ENCODE results near the gene MYO1G.

- TF ChIP-seq POLR2A (IDR thresholded peaks at IDR 0.05; ENCODE audit: low read length) (no peak), EP300 (IDR thresholded peaks at IDR 0.05) (no peak), ELK1 (IDR thresholded peaks at IDR 0.05; ENCODE audit: low read depth, low read length) (no peak), RFX5 (IDR thresholded peaks at IDR 0.05) (no peak), BHLHE40 (IDR thresholded peaks at IDR 0.05; ENCODE audit: low read depth, low read length) (no peak), CTCF (IDR thresholded peaks at IDR 0.05) (no peak)
Measured at GRCh38 chr7:44978511-44979366, at the start of gene MYO1G.

Measured in A549 (cell line).